Brain pericyte (primary cell): ENCODE data around the gene IRF4.

Experiments
- DNase-seq: peaks from one replicate; pipeline ENCODE4 v3.0.0-alpha.2; 2012; ENCODE audit warnings: low read depth, low spot score

Gene IRF4

GRCh38 chr6:353642-354614 is 37.6 kb upstream of the IRF4 start:
- no peak for DNase-seq

- DNase-seq = no peak
Observed at GRCh38 chr6:354631-355280, 36.8 kb upstream of the IRF4 start.

- DNase-seq = no peak
Observed at GRCh38 chr6:355373-356208, 36.0 kb upstream of the IRF4 start.

GRCh38 chr6:356828-357251 is 34.7 kb upstream of the IRF4 start:
- no peak for DNase-seq

GRCh38 chr6:357261-357790 is 34.2 kb upstream of the IRF4 start:
- no peak for DNase-seq

GRCh38 chr6:357791-358341 is 33.7 kb upstream of the IRF4 start:
- DNase-seq = no peak

GRCh38 chr6:358432-358831 is 33.1 kb upstream of the IRF4 start:
- DNase-seq = no peak

- DNase-seq = no peak
Observed at GRCh38 chr6:358847-359246, 32.7 kb upstream of the IRF4 start.

GRCh38 chr6:359261-360035 is 32.1 kb upstream of the IRF4 start:
- DNase-seq = no peak

GRCh38 chr6:360349-360748 is 31.2 kb upstream of the IRF4 start:
- DNase-seq = no peak

- DNase-seq = no peak
Observed at GRCh38 chr6:360764-361373, 30.7 kb upstream of the IRF4 start.

- no peak for DNase-seq
Observed at GRCh38 chr6:361411-362132, 30.0 kb upstream of the IRF4 start.

GRCh38 chr6:362231-362923 is 29.2 kb upstream of the IRF4 start:
- no peak for DNase-seq

- DNase-seq = no peak
Observed at GRCh38 chr6:362924-363249, 28.7 kb upstream of the IRF4 start.

GRCh38 chr6:363291-363690 is 28.3 kb upstream of the IRF4 start:
- DNase-seq = no peak

GRCh38 chr6:363909-364308 is 27.6 kb upstream of the IRF4 start:
- no peak for DNase-seq

GRCh38 chr6:364609-365540 is 26.7 kb upstream of the IRF4 start:
- DNase-seq = no peak

- DNase-seq = no peak
Observed at GRCh38 chr6:365835-366234, 25.7 kb upstream of the IRF4 start.
